Erythroblast (primary cell): Measurements from ENCODE around the gene CFAP161.

ENCODE experiments used
- DNase-seq, 2 experiments: peaks; one replicate each; lab custom pipeline; 2025; lab: John Stamatoyannopoulos, UW
- GATA1 ChIP-seq: IDR thresholded peaks from 2 replicates; pipeline ENCODE4 v1.6.1; 2011; ENCODE audit warnings: low read depth, mild to moderate bottlenecking, control low read depth, low read length, moderate library complexity
- POLR2A ChIP-seq: IDR thresholded peaks from 2 replicates; pipeline ENCODE4 v1.6.1; 2011; ENCODE audit warnings: mild to moderate bottlenecking, low read length

CFAP161 gene

DNA sequence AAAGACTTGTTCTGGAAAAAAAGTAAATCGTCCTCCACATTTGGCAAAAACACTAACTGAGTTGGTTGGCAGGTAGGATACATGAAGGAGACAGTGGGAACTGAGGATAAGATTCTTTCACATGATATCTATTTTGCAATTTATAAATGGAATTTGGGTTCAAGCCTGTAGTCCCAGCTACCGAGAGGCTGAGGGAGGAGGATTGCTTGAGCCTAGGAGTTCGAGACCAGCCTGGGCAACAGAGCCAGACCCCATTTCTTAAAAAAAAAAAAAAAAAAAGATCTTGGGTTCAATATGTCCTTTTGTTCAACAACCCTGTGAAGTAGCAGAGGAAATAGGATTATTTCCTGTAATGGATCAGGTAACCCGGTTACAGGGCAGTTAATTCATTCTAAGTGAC, 35.7 kb upstream of the CFAP161 start:
- no peak for TF ChIP-seq GATA1
- no peak for DNase-seq

DNA sequence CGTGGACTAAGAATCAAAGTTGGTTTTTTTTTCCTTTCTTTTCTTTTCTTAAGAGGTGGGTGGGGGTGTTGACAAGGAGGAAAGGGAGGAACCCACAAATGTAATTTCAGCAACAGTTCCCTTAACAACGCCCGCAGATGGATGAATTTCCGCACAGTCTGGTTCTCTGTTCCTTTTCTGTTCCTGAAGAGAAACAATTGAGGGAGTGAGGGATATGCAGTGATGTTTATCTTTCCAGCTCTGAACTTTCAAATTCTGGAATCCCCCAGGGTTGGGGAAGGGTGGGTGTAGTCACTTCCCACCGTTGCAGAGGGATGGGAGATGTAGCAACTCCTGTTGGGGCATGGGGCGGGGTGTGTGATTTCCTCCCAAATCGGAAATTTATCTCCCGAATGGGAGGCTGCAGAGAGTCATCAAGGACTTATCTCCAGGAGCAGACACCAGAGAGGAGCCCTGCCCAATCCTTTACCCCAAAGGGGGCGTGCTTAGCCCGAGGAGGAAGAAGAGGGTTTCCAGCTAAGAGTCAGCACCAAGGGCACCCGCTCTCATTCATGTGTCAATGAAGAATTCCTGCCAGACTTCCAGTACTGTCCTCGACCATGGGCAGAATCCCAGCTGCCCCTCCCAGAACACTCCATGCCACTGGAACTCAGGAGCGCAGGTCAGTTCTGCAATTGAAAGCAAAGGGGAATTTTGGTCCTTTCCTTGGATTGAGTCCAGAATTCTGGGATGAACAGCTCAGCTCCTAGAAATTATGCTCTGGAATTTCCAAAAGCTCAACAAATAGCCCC, 35.0 kb upstream of the CFAP161 start:
- peak; percentile 81 to 85 for DNase-seq
- no peak for TF ChIP-seq POLR2A
- TF ChIP-seq GATA1: no peak

- peak in 1 of 2 experiments; percentile 33 for DNase-seq
- TF ChIP-seq POLR2A (no peak), GATA1 (no peak)
Measured at GRCh38 chr15:81101894-81102815, 31.9 kb upstream of the CFAP161 start.

- no peak for DNase-seq
- TF ChIP-seq POLR2A: no peak
Measured at GRCh38 chr15:81103857-81104256, 30.2 kb upstream of the CFAP161 start.

DNA sequence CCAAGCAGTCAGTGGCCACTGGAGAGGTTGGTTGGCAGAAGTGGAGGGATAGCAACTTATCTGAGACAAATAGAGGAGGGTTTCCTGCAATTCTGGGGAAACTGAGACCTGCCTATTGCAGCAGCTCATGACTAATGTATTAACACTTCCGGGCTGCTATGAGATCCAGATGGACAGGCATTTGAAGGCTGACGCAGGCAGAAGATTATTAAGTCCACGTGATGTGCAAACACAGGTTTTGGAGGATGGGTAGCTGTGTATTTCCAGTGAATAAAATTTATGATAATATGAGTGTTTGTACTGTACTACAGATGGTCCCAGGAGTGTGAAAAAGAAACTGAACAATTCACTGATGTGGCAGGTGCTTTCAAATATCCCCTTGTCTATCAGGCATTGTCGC, 28.5 kb upstream of the CFAP161 start:
- TF ChIP-seq GATA1 (no peak), POLR2A (no peak)

GRCh38 chr15:81106560-81106959, 27.5 kb upstream of the CFAP161 start:
- TF ChIP-seq POLR2A: no peak
- peak; percentile 42 to 68 for DNase-seq

More for the DNA sequence above, 28.5 kb upstream of the CFAP161 start:
- DNase-seq: no peak

DNA sequence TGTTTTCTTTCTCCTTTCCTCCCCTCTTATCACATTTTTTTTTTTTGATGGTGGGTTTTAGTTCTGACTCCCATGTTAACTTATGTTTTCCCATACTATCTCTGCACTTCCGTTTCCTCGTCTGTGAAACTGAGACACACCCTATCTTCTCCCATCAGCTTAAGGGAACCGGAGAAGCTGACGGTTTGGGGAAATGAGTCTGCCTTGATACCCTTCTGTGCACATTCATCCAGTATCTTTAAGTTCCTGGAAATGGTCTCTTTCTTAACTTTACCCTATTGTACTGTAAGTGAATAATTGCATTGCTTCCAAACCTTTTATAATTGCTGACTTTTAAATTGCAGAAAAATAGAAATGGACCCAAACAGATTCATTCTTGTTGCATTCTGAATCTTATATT, 26.2 kb upstream of the CFAP161 start:
- no peak for DNase-seq
- TF ChIP-seq POLR2A: no peak
- TF ChIP-seq GATA1: no peak

DNA sequence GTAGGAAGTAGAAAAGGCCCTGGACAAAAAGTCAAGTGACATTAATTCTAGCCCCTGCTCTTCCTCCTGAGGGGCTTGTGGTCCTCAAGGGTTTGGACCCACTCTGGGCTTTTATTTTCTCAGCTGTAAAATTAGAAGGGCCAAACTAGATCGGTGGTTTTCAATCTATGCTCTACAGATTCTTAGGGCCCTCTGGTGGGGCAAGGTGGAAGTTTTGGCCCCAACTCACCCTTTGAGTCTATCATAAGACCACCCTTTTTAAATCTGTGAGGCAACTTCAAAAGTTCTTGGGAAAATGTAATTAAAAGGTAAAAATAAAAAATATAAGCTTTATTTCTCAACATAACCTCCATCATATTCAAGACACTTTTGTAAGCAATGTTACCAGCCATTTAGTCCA, 25.6 kb upstream of the CFAP161 start:
- peak in 1 of 2 experiments; percentile 26 for DNase-seq
- TF ChIP-seq POLR2A: no peak

- no peak for DNase-seq
- TF ChIP-seq POLR2A (no peak), GATA1 (no peak)
Measured at GRCh38 chr15:81111018-81111417, 23.1 kb upstream of the CFAP161 start.

DNA sequence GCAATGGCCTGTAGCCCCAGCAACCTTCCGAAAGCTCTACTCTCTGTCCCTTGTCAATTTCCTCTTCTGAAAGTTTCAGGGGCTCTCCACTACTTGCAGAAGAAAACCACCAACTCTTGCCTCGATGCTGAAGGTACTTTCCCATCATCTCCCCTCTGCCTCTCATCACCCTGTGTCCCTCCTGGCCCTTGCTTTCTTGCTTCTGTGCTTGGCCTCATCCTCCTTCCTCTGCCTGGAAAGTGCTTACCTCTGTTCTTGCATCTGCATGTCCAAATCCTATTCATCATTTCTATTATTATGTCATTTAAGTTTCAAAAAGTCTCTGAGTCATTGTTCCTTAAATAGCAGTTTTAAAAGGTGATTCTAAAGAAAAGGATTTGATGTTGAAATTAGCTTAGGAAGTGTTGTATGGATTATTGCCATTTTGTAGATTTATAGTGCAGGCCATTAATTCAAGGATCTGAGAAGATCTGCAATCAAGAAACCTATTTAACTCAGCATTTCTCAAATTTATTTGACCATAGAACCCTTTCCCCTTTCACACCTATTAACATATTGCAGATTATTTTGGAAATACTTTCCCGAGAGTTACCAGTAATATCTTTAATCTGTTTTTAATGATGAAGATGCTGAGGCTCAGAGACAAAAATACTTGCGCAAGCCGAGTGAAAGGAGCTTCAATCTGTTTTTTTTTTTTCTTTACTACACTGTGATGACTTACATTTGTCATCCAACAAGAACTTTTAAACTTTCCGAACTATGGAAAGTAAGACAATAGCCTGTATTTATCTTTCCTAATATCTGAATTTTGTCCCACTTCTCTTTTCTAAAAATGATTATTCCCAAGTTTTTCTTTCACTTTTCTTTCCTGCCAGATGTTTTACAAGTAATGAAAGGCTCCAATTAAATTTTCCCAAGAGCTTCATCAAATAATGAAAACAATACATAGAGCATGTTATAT, 22.3 kb upstream of the CFAP161 start:
- TF ChIP-seq POLR2A (no peak), GATA1 (no peak)
- DNase-seq: no peak

- no peak for DNase-seq
Measured at GRCh38 chr15:81113204-81113657, 20.8 kb upstream of the CFAP161 start.

DNA sequence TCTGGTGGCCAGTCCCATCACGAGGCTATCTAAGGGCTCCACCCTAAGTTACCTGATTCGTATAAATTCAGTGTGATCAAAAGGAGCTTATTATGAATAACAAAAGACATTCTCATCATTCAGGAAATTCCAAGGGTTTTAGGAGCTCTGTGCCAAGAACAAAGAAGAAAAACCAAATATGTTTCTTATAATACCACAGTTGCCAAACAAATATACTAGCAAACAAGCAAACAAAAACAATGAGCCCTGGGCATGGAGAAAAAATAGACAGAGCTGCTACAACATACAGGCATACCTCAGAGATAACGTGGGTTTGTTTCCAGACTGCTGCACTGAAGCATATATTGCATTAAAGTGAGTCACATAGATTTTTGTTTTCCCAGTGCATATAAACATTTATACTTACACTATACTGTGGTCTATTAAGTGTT, 20.2 kb upstream of the CFAP161 start:
- no peak for DNase-seq
- TF ChIP-seq POLR2A (no peak), GATA1 (no peak)

More at GRCh38 chr15:81113204-81113657, 20.8 kb upstream of the CFAP161 start:
- TF ChIP-seq GATA1 (no peak), POLR2A (no peak)
